Kidney epithelial cell (primary cell): ENCODE results near the gene HARBI1. TPM values are rescaled to one million over a fixed set of nuclear protein-coding genes. Genes with fewer than 3 reads are reported as not detected.

ENCODE experiments used
- DNase-seq: peaks from one replicate; pipeline ENCODE4 v3.0.0-alpha.2; 2010; ENCODE audit warnings: low read depth
- H3K27me3 ChIP-seq: 2 replicates; pipeline ENCODE4 v1.6.0; 2011; ENCODE audit warnings: low read length; ENCODE audit not compliant: control insufficient read depth, insufficient read depth
- H3K36me3 ChIP-seq: 2 replicates; pipeline ENCODE4 v1.5.1; 2011; ENCODE audit warnings: low read length; ENCODE audit not compliant: control insufficient read depth, insufficient read depth
- H3K4me3 ChIP-seq: 2 replicates; pipeline ENCODE4 v1.5.1; 2011; ENCODE audit warnings: low read depth, mild to moderate bottlenecking, control low read depth, low read length
- CTCF ChIP-seq: IDR thresholded peaks from 2 replicates; pipeline ENCODE4 v1.5.1; 2011; ENCODE audit warnings: mild to moderate bottlenecking, moderate library complexity, low read length, control low read depth, inconsistent platforms; ENCODE audit not compliant: insufficient read depth, poor library complexity, severe bottlenecking
- total RNA-seq: library from RNA; depleted of rRNA; stranded (reverse); fragments of >200 nt; gene quantifications from 2 replicates; pipeline ENCODE4 v1.2.3, GENCODE V29; 2015

The HARBI1 gene
- total RNA-seq, 1 donor from 2014 or later, result 8.0 TPM

DNA sequence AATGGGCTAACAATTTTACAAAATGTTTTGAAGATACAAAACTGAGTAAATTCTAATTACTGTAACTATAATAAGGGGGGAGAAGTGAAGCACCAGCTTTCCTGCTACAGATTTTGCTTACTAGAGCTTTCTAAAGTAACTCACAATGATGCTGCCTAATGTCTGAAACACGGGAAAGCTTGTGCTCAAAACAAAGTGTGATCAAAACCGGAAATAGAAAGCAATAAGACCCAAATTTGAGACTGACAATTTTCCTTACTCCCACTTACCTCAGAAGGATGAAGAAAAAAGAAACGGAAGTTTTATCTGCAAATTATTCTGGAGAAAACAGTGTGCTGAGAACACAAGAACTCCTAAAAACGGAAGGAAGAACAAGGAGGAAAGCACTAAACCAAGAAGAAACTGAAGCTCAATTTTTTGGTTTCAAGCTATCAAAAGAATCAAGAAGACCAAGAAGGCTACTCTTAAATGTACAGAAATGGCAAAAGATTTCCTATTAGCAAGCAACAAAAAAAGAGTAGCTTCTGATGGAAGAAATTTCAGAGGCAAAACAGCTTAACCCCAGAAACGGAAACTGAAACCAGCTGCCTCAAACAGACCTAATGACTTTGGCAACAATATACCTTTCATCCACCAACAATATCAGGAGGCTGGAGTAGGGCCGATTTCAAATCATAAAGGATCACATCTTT lies 56.6 kb downstream of the HARBI1 start:
- Histone ChIP-seq H3K4me3 (no peak overlapping the region), H3K27me3 (no peaks in the 10 kb centered on the region), H3K36me3 (no peaks in the 10 kb centered on the region)
- TF ChIP-seq CTCF, result no peak
- no peak for DNase-seq

DNA sequence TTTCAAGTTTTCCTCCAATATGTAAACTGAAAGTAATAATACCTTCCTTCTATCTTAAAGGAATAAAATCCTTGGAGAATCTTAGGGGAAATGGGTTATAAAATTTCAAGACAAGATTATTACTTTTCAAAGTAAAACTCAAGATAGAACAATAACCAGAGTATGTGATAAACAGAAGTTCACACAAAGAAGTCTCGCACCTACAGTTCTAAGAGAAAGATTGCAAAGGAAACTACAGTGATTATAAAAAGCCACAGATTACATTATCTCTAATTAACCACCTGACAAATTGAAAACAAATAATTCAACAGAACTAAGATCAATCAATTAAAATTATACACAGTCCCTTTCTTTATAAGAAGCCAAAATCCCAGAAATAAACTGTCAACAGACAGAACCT lies 57.2 kb downstream of the HARBI1 start:
- H3K4me3 ChIP-seq, result no peak overlapping the region
- DNase-seq, result no peak

DNA sequence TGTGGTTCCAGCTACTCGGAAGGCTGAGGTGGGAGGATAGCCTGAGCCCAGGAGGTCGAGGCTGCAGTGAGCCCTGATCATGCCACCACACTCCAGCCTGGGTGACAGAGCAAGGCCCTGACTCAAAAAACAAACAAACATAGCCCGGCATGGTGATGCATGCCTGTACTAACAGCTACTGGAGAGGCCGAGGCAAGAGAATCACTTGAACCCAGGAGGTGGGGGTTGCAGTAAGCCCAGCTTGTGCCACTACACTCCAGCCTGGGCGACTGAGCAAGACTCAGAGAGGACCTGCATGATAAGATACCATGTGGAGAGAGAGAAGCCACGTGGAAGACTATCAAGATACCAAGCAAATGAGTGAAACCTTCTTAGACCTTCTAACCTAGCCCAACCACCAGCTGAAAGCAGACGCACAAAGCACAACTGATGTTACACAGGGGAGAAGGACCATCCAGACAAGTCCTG lies 59.3 kb downstream of the HARBI1 start:
- TF ChIP-seq CTCF, result no peak

More for the DNA sequence above, 57.2 kb downstream of the HARBI1 start:
- TF ChIP-seq CTCF, result no peak
- Histone ChIP-seq H3K36me3 (no peaks in the 10 kb centered on the region), H3K27me3 (no peaks in the 10 kb centered on the region)

DNA sequence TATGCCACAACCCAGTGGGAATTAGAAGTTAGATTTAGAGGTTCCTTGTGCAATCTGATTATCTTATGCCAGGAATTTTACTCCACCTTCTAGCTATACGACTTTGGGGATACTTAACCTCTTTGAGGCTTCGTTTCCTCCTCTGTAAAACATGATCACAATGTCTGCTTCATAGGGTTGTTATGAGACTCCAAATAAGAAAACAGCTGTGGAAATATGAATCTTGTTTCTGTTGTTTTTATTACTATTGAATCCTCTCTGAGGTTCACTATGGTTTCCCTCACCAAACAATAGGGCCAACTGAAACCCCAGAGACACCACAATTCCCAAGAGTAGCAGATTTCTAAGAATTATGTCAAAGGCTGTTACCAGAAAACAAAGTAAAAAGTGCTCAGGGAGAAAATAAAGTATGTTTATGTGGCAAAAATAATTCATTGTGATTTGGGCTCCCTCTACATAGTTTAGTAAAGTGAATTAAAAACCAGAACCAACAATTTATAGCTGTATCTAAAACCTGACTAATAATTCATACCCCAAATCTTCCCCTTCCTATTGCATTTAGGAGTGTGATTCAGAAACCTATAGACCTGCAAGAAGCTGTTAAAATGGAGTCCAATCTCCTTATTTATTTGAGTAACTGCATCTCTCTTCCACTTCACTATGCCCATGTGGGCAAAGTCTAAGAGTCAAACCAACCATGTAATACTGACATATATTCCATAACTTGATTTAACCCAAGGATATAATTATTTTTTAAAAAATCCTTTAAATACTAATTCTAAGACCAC lies 61.6 kb downstream of the HARBI1 start:
- no peaks in the 10 kb centered on the region for H3K27me3 ChIP-seq
- no peak overlapping the region for H3K4me3 ChIP-seq
- TF ChIP-seq CTCF, result no peak
- H3K36me3 ChIP-seq, result no peaks in the 10 kb centered on the region
- DNase-seq, result no peak

More for the DNA sequence above, 59.3 kb downstream of the HARBI1 start:
- H3K4me3 ChIP-seq, result no peak overlapping the region
- DNase-seq, result no peak
- H3K27me3 ChIP-seq, result no peaks in the 10 kb centered on the region
- H3K36me3 ChIP-seq, result no peaks in the 10 kb centered on the region

DNA sequence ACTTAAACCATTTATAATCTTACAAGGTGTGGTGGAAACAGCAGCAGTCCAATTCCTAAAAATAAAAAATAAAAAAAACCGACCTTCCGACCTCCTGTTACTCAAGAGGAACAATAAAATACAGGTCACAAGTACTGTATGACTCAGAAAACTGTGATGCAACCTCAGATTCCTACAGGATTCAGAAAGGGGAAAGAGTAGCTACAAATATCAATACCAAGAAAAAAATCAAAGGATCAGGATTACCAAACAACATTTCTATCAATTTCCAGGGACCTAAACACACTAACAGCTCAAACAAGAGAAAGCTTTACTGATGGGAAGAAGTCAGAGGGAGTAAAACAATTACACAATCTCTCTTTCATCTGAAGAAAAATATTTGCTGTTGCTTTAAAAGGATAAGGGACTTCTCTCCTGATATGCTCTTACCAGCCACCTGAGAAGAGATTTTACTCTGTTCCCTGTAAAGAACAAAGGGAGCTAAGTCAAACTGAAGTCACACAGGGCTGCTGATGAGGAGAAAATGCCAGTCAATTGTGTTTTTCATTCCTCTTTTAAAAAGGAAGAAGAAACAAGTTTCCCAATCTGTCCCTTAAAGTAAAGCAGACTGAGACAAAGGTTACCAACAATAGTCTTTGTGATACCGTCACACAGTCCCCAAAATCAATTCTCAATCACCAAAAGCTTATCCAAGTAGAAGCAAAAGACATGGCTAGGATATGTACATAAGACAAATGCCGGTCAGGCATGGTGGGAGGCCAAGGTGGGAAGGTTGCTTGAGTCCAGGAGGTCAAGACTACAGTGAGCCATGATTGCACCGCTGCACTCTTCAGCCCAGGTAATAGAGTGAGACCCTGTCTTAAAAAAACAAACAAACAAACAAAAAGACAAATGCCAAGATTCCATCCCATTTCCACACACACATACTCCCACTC lies 62.5 kb downstream of the HARBI1 start:
- DNase-seq, result peak; percentile 71
- no peak for TF ChIP-seq CTCF
- Histone ChIP-seq H3K27me3 (no peaks in the 10 kb centered on the region), H3K36me3 (no peaks in the 10 kb centered on the region), H3K4me3 (no peak overlapping the region)
